ENCODE results near the gene PNKD.

Gene PNKD

GRCh38 chr2:218273908-218274249 lies 3.6 kb downstream of the PNKD start:
- no peak for DNase-seq

- no peak for DNase-seq
Measured at GRCh38 chr2:218274586-218274985, 4.3 kb downstream of the PNKD start.

GRCh38 chr2:218275371-218276072 lies 5.2 kb downstream of the PNKD start:
- no peak for DNase-seq

GRCh38 chr2:218276986-218277755 lies 6.9 kb downstream of the PNKD start:
- no peak for DNase-seq

- no peak for DNase-seq
Measured at GRCh38 chr2:218277921-218278320, 7.6 kb downstream of the PNKD start.

- no peak for DNase-seq
Measured at GRCh38 chr2:218278531-218279360, 8.4 kb downstream of the PNKD start.

GRCh38 chr2:218280260-218280870 lies 10.0 kb downstream of the PNKD start:
- DNase-seq, result no peak

- no peak for DNase-seq
Measured at GRCh38 chr2:218281449-218281848, 11.1 kb downstream of the PNKD start.

GRCh38 chr2:218282173-218282991 lies 12.1 kb downstream of the PNKD start:
- DNase-seq, result no peak

- DNase-seq, result peak; percentile 54
Measured at GRCh38 chr2:218284106-218284811, 13.9 kb downstream of the PNKD start.

GRCh38 chr2:218285604-218286003 lies 15.3 kb downstream of the PNKD start:
- no peak for DNase-seq

GRCh38 chr2:218286570-218287459 lies 16.5 kb downstream of the PNKD start:
- peak; percentile 77 for DNase-seq

GRCh38 chr2:218289639-218290315 lies 19.5 kb downstream of the PNKD start:
- DNase-seq, result no peak

- peak; percentile 62 for DNase-seq
Measured at GRCh38 chr2:218290316-218291261, 20.3 kb downstream of the PNKD start.

- DNase-seq, result no peak
Measured at GRCh38 chr2:218291318-218292047, 21.2 kb downstream of the PNKD start.

- peak; percentile 80 for DNase-seq
Measured at GRCh38 chr2:218292048-218293014, 22.0 kb downstream of the PNKD start, which contains the start of gene TMBIM1. Gene TMBIM1 (minus strand): TSS chr2:218292503. CDS start chr2:218282141, 10,362 bp downstream.
